ENCODE measurements around the gene MSH6.
"Not testable (repeated sequence)": the region's sequence is repeated elsewhere in the genome, so short reads cannot be mapped to it uniquely, and the experiment has no call there.

Gene MSH6

GRCh38 chr2:47843407-47843806 lies 60.5 kb downstream of the MSH6 start:
- no peak for DNase-seq (ENCODE audit: low read depth in 2 of 2, low spot score in 1 of 2)

DNA sequence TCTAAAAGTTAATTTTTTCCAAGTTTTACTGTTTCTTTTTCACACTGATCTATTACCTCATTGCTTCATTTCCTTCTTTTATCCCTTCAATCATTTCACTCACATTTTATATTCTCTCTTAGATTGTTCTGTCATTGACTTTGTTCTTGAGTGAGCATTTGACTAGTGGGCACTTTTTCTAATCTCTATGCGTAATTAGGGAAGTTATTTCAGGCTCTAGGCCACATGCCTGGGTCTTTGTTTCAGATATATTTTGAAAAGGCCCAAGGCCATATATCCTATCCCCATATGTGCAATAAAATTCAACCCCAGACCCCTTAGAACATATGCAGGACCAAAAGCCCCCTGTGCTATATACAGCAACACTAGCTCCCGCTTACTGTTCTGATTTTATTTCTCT lies 61.2 kb downstream of the MSH6 start:
- DNase-seq (ENCODE audit: low read depth in 2 of 2, low spot score in 1 of 2) = no peak

- no peak for DNase-seq (ENCODE audit: low read depth in 2 of 2, low spot score in 1 of 2)
Measured at GRCh38 chr2:47849368-47849767, 66.4 kb downstream of the MSH6 start.

GRCh38 chr2:47850198-47850597 lies 67.3 kb downstream of the MSH6 start:
- no peak for DNase-seq (ENCODE audit: low read depth in 2 of 2, low spot score in 1 of 2)

- not testable (repeated sequence) for DNase-seq (ENCODE audit: low read depth in 2 of 2, low spot score in 1 of 2)
Measured at GRCh38 chr2:47853067-47853777, 70.3 kb downstream of the MSH6 start.

Data from stimulated activated CD8-positive, alpha-beta memory T cell treated with anti-CD3 and anti-CD28 coated beads, Interleukin-4, amount 100 ng/mL, for 1 hour (primary cell).